Measurements from ENCODE around the gene SF3B1. TPM values are rescaled to one million over a fixed set of nuclear protein-coding genes. Genes with fewer than 3 reads are reported as not detected.

SF3B1 gene
- total RNA-seq, 1 experiment from 2014 or later, result 156 TPM

DNA sequence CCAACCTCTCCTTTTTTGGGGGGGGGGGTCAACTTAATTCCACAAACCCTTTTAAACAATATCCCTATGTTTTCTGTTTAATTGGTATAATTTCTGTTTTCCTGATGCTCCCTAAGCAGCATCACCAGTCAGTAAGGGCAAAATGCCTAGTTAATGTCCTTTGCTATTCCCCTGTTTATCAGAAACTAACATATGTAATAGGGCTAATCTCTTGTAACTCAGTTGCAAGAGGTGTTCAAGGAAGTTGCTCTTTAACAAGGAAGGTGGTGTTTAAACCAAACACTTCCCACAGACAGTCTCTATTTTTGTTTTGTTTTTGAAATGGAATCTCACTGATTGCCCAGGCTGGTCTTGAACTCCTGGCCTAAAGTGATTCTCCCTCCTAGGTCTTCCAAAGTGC is 12.0 kb upstream of the SF3B1 start:
- Histone ChIP-seq H2AFZ (no peak overlapping the region), H3K4me1 (replicated peaks; ENCODE audit: insufficient read depth) (no peaks in the 10 kb centered on the region), H3K9me2 (ENCODE audit: insufficient read depth) (no peaks in the 10 kb centered on the region), H4K20me1 (ENCODE audit: insufficient read depth) (no peaks in the 10 kb centered on the region), H3K36me3 (ENCODE audit: low read depth) (no peaks in the 10 kb centered on the region), H3K9me3 (ENCODE audit: insufficient read depth, low read depth) (no peaks in the 10 kb centered on the region), H3F3A (ENCODE audit: insufficient read depth, low read depth) (no peaks in the 10 kb centered on the region), H3K4me2 (no peak overlapping the region), H3K4me3 (no peak overlapping the region), H3K79me2 (ENCODE audit: low read depth) (no peaks in the 10 kb centered on the region), H3K27ac (no peak overlapping the region), H3K27me3 (ENCODE audit: insufficient read depth, low read depth) (no peaks in the 10 kb centered on the region)
- no TSS peak for BruUV-seq (replicated peaks)
- ChIA-PET POLR2A (ENCODE audit: unreplicated experiment) (no interaction called here), CTCF (no interaction called here)
- no peak for DNase-seq
- intact Hi-C loops (cut with micrococcal nuclease; ENCODE audit: unreplicated experiment), result no loop called here
- TF ChIP-seq EZH2 (IDR thresholded peaks at IDR 0.05; ENCODE audit: low read depth), result no peak
- TF ChIP-seq, protein P1, sequence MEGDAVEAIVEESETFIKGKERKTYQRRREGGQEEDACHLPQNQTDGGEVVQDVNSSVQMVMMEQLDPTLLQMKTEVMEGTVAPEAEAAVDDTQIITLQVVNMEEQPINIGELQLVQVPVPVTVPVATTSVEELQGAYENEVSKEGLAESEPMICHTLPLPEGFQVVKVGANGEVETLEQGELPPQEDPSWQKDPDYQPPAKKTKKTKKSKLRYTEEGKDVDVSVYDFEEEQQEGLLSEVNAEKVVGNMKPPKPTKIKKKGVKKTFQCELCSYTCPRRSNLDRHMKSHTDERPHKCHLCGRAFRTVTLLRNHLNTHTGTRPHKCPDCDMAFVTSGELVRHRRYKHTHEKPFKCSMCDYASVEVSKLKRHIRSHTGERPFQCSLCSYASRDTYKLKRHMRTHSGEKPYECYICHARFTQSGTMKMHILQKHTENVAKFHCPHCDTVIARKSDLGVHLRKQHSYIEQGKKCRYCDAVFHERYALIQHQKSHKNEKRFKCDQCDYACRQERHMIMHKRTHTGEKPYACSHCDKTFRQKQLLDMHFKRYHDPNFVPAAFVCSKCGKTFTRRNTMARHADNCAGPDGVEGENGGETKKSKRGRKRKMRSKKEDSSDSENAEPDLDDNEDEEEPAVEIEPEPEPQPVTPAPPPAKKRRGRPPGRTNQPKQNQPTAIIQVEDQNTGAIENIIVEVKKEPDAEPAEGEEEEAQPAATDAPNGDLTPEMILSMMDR (conservative IDR thresholded peaks at IDR 0.05), result no peak

DNA sequence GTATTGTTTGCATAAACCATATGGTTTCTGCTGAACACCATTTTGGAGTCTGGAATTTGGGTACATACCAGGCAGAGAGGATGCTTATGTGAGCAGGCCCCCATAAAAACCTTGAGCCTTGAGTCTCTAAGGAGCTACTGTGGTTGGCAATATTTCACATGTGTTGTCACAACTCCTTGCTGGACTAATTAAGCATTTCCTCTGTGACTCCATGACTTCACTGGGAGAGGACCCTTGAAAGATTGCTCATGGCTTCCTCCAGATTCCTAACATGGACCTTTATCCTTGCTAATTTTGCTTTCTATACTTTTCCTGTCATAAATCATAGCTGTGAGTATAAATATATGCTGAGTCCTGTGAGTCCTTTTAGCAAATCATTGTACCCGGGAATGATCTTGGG is 10.9 kb upstream of the SF3B1 start:
- CTCF ChIA-PET, result interaction anchor here (0.6 kb wide), 1 partner anchor 281 kb away, joined by 15 read pairs; no protein-coding TSS in a partner anchor
- H3K27me3 ChIP-seq (ENCODE audit: insufficient read depth, low read depth), result no peaks in the 10 kb centered on the region
- H3K4me2 ChIP-seq, result no peak overlapping the region
- no peaks in the 10 kb centered on the region for H3F3A ChIP-seq (ENCODE audit: insufficient read depth, low read depth)
- H3K9me2 ChIP-seq (ENCODE audit: insufficient read depth), result no peaks in the 10 kb centered on the region
- intact Hi-C loops (cut with micrococcal nuclease; ENCODE audit: unreplicated experiment), result no loop called here
- no peak overlapping the region for H2AFZ ChIP-seq
- H3K27ac ChIP-seq, result no peak overlapping the region
- TF ChIP-seq, protein P1 (conservative IDR thresholded peaks at IDR 0.05), result no peak
- no peak for TF ChIP-seq EZH2 (IDR thresholded peaks at IDR 0.05; ENCODE audit: low read depth)
- H3K36me3 ChIP-seq (ENCODE audit: low read depth), result no peaks in the 10 kb centered on the region
- no peaks in the 10 kb centered on the region for H3K9me3 ChIP-seq (ENCODE audit: insufficient read depth, low read depth)
- no peaks in the 10 kb centered on the region for H3K4me1 ChIP-seq (replicated peaks; ENCODE audit: insufficient read depth)
- no peak overlapping the region for H3K4me3 ChIP-seq
- POLR2A ChIA-PET (ENCODE audit: unreplicated experiment), result no interaction called here
- H4K20me1 ChIP-seq (ENCODE audit: insufficient read depth), result no peaks in the 10 kb centered on the region
- no peaks in the 10 kb centered on the region for H3K79me2 ChIP-seq (ENCODE audit: low read depth)
- BruUV-seq (replicated peaks), result no TSS peak
- no peak for DNase-seq

DNA sequence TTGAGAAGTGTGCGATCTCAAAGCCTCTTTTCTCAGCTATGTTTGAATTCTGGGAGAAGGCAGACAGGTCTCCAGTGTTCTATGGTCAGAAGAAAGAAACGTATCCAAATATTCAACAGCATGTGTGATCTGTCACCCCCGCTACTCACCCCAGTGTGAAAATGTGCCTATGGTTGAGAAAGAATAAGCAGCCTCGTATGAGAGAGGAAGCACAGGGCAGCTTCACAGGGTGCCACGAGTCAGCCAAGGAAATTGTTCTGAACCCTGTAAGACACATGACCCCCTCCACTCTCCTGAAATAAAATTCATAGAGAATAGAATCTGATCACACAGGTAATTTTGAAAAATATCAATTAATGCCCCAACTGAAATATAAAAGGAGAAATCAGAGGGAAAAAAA is 8.0 kb upstream of the SF3B1 start:
- Histone ChIP-seq H3K4me2 (no peak overlapping the region), H3K27me3 (ENCODE audit: insufficient read depth, low read depth) (no peaks in the 10 kb centered on the region), H3K36me3 (ENCODE audit: low read depth) (no peaks in the 10 kb centered on the region), H3K4me1 (replicated peaks; ENCODE audit: insufficient read depth) (no peaks in the 10 kb centered on the region), H2AFZ (no peak overlapping the region), H4K20me1 (ENCODE audit: insufficient read depth) (no peaks in the 10 kb centered on the region), H3K9me2 (ENCODE audit: insufficient read depth) (no peaks in the 10 kb centered on the region), H3K9me3 (ENCODE audit: insufficient read depth, low read depth) (no peaks in the 10 kb centered on the region), H3F3A (ENCODE audit: insufficient read depth, low read depth) (no peaks in the 10 kb centered on the region), H3K27ac (no peak overlapping the region), H3K4me3 (no peak overlapping the region), H3K79me2 (ENCODE audit: low read depth) (no peaks in the 10 kb centered on the region)
- intact Hi-C loops (cut with micrococcal nuclease; ENCODE audit: unreplicated experiment), result no loop called here
- POLR2A ChIA-PET (ENCODE audit: unreplicated experiment), result no interaction called here
- CTCF ChIA-PET, result no interaction called here
- BruUV-seq (replicated peaks), result no TSS peak
- DNase-seq, result no peak
- TF ChIP-seq, protein P1 (conservative IDR thresholded peaks at IDR 0.05), result no peak
- no peak for TF ChIP-seq EZH2 (IDR thresholded peaks at IDR 0.05; ENCODE audit: low read depth)
